Suprapubic skin (tissue), 4 donors: ENCODE measurements around the gene RNF121. TPM values are rescaled to one million over a fixed set of nuclear protein-coding genes. Genes with fewer than 3 reads are reported as not detected.

Experiments used
- DNase-seq, 2 donors: peaks; one replicate each; pipeline ENCODE4 v3.0.0-alpha.2; 2019; ENCODE audit warnings: low spot score in 2 of 2
- H3K27ac ChIP-seq: fragments of 200-600 bp; sonication (generic); one replicate; pipeline ENCODE4 v1.5.1; 2019
- H3K27me3 ChIP-seq: fragments of 200-600 bp; sonication (generic); one replicate; pipeline ENCODE4 v1.5.1; 2019
- H3K36me3 ChIP-seq: fragments of 200-600 bp; sonication (generic); one replicate; pipeline ENCODE4 v1.5.1; 2019
- H3K4me1 ChIP-seq: fragments of 200-600 bp; sonication (generic); one replicate; pipeline ENCODE4 v1.5.1; 2019
- H3K4me3 ChIP-seq: fragments of 200-600 bp; sonication (generic); one replicate; pipeline ENCODE4 v1.5.1; 2019; ENCODE audit warnings: mild to moderate bottlenecking
- H3K9me3 ChIP-seq: fragments of 200-600 bp; sonication (generic); one replicate; pipeline ENCODE4 v1.5.1; 2019
- EP300 ChIP-seq: sonication (generic); formaldehyde crosslinking; IDR thresholded peaks from one replicate; pipeline ENCODE4 v1.6.1; 2017; ENCODE audit warnings: antibody characterized with exemption
- POLR2A ChIP-seq, 2 donors: fragments of 450-650 bp; IDR thresholded peaks; one replicate each; pipeline ENCODE4 v1.6.1; 2017; ENCODE audit warnings: antibody characterized with exemption in 2 of 2, mild to moderate bottlenecking in 2 of 2, moderate library complexity in 2 of 2
- POLR2AphosphoS5 ChIP-seq, 3 donors: sonication (generic); formaldehyde crosslinking; IDR thresholded peaks; one replicate each; pipeline ENCODE4 v1.6.1; 2017; ENCODE audit warnings: antibody characterized with exemption in 3 of 3
- WGBS: methylation state at CpG from one replicate; pipeline ENCODE4 v1.1.5; 2018; 5-methylcytosine and 5-hydroxymethylcytosine counted together
- total RNA-seq, 4 donors: library from RNA; depleted of rRNA; stranded (reverse); fragments of >200 nt; gene quantifications; one replicate each; pipeline ENCODE4 v1.1.0, GENCODE V29; 2016
- TF ChIP-seq, protein P1 (sequence below), 2 donors: fragments of 200-600 bp in 1 of 2; fragments of 450-650 bp in 1 of 2; sonication (generic) in 1 of 2; IDR thresholded peaks; one replicate each; pipeline ENCODE4 v1.5.1; 2016 to 2019; ENCODE audit warnings: antibody characterized with exemption in 2 of 2, mild to moderate bottlenecking in 1 of 2, moderate library complexity in 1 of 2

RNF121 gene
- total RNA-seq, 4 donors from 2014 or later: 19.6 to 36.0 (median 26.3) TPM

- H3K27me3 ChIP-seq: no peaks in the 10 kb centered on the region
- H3K4me3 ChIP-seq: no peak overlapping the region
- no peak for DNase-seq
- no peaks in the 10 kb centered on the region for H3K9me3 ChIP-seq
- 44% methylated on average over 5 of the region's 5 CpGs for WGBS
- H3K4me1 ChIP-seq: peaks cover 40% of the 10 kb centered on the region
- no peak for TF ChIP-seq POLR2AphosphoS5 (IDR thresholded peaks at IDR 0.05)
- TF ChIP-seq POLR2A (IDR thresholded peaks at IDR 0.05): no peak
- TF ChIP-seq, protein P1, sequence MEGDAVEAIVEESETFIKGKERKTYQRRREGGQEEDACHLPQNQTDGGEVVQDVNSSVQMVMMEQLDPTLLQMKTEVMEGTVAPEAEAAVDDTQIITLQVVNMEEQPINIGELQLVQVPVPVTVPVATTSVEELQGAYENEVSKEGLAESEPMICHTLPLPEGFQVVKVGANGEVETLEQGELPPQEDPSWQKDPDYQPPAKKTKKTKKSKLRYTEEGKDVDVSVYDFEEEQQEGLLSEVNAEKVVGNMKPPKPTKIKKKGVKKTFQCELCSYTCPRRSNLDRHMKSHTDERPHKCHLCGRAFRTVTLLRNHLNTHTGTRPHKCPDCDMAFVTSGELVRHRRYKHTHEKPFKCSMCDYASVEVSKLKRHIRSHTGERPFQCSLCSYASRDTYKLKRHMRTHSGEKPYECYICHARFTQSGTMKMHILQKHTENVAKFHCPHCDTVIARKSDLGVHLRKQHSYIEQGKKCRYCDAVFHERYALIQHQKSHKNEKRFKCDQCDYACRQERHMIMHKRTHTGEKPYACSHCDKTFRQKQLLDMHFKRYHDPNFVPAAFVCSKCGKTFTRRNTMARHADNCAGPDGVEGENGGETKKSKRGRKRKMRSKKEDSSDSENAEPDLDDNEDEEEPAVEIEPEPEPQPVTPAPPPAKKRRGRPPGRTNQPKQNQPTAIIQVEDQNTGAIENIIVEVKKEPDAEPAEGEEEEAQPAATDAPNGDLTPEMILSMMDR (IDR thresholded peaks at IDR 0.05): no peak
- TF ChIP-seq EP300: no peak
- no peak overlapping the region for H3K27ac ChIP-seq
- H3K36me3 ChIP-seq: peaks cover 80% of the 10 kb centered on the region
Measured at GRCh38 chr11:72024069-72024754, 95.4 kb downstream of the RNF121 start.

- H3K27ac ChIP-seq: peak overlapping the region; percentile 30
- H3K4me1 ChIP-seq: peaks cover 52% of the 10 kb centered on the region
- DNase-seq: no peak
- H3K27me3 ChIP-seq: no peaks in the 10 kb centered on the region
- peaks cover 77% of the 10 kb centered on the region for H3K36me3 ChIP-seq
- TF ChIP-seq POLR2A (IDR thresholded peaks at IDR 0.05) (no peak), POLR2AphosphoS5 (IDR thresholded peaks at IDR 0.05) (no peak), EP300 (no peak)
- TF ChIP-seq, protein P1 (IDR thresholded peaks at IDR 0.05): no peak
- WGBS: 36% methylated on average over 1 of the region's 1 CpG
- H3K9me3 ChIP-seq: no peaks in the 10 kb centered on the region
- no peak overlapping the region for H3K4me3 ChIP-seq
Measured at GRCh38 chr11:72026090-72026489, 97.2 kb downstream of the RNF121 start.

- Histone ChIP-seq H3K4me3 (no peak overlapping the region), H3K27me3 (no peaks in the 10 kb centered on the region), H3K9me3 (no peaks in the 10 kb centered on the region), H3K36me3 (peaks cover 79% of the 10 kb centered on the region), H3K27ac (no peak overlapping the region), H3K4me1 (peaks cover 47% of the 10 kb centered on the region)
- no peak for DNase-seq
- WGBS: 19% methylated on average over 1 of the region's 1 CpG
- TF ChIP-seq, protein P1 (IDR thresholded peaks at IDR 0.05): no peak
- no peak for TF ChIP-seq EP300
- TF ChIP-seq POLR2A (IDR thresholded peaks at IDR 0.05): no peak
- TF ChIP-seq POLR2AphosphoS5 (IDR thresholded peaks at IDR 0.05): no peak
Measured at GRCh38 chr11:72030472-72031045, 101.7 kb downstream of the RNF121 start.

GRCh38 chr11:72036687-72037086 lies 107.8 kb downstream of the RNF121 start:
- Histone ChIP-seq H3K27ac (no peak overlapping the region), H3K4me3 (no peak overlapping the region)
- 57% methylated on average over 3 of the region's 3 CpGs for WGBS

GRCh38 chr11:72037554-72038311 lies 108.9 kb downstream of the RNF121 start:
- Histone ChIP-seq H3K27me3 (no peaks in the 10 kb centered on the region), H3K4me1 (peaks cover 60% of the 10 kb centered on the region)

More at GRCh38 chr11:72036687-72037086, 107.8 kb downstream of the RNF121 start:
- H3K27me3 ChIP-seq: no peaks in the 10 kb centered on the region
- peak in 1 of 2 donors; percentile 28 for DNase-seq
- H3K4me1 ChIP-seq: peaks cover 60% of the 10 kb centered on the region
- H3K9me3 ChIP-seq: no peaks in the 10 kb centered on the region
- H3K36me3 ChIP-seq: peaks cover 35% of the 10 kb centered on the region
- no peak for TF ChIP-seq POLR2AphosphoS5 (IDR thresholded peaks at IDR 0.05)
- no peak for TF ChIP-seq POLR2A (IDR thresholded peaks at IDR 0.05)

More at GRCh38 chr11:72037554-72038311, 108.9 kb downstream of the RNF121 start:
- peak in 1 of 2 donors; percentile 50 for DNase-seq
- peak overlapping the region; percentile 53 for H3K4me3 ChIP-seq
- H3K9me3 ChIP-seq: no peaks in the 10 kb centered on the region
- TF ChIP-seq, protein P1 (IDR thresholded peaks at IDR 0.05): no peak
- TF ChIP-seq POLR2AphosphoS5 (IDR thresholded peaks at IDR 0.05) (no peak), EP300 (no peak), POLR2A (IDR thresholded peaks at IDR 0.05) (no peak)
- H3K36me3 ChIP-seq: peaks cover 27% of the 10 kb centered on the region
- peak overlapping the region; percentile 95 for H3K27ac ChIP-seq
- 39% methylated on average over 4 of the region's 4 CpGs for WGBS
